Tibial artery (tissue), 4 donors: Measurements from ENCODE around the gene C19orf67.
A peak's percentile ranks its signal among the peaks of the same experiment; 100 is the strongest.

Source experiments
- DNase-seq, 2 donors: peaks; one replicate each; pipeline ENCODE4 v3.0.0-alpha.2; 2019
- H3K27ac ChIP-seq, 2 donors: fragments of 200-600 bp; sonication (generic) in 1 of 2; 1 replicate in 1 of 2; 2 replicates in 1 of 2; pipeline ENCODE4 v1.5.1; 2018 to 2019; ENCODE audit warnings: mild to moderate bottlenecking in 1 of 2
- H3K27me3 ChIP-seq, 2 donors: fragments of 200-600 bp; sonication (generic) in 1 of 2; one replicate each; pipeline versions ENCODE4 v1.5.1 to v1.6.0; 2016 to 2019
- H3K36me3 ChIP-seq, 3 donors: fragments of 200-600 bp; sonication (generic) in 2 of 3; one replicate each; pipeline ENCODE4 v1.5.1; 2016 to 2019; ENCODE audit warnings: mild to moderate bottlenecking in 2 of 3
- H3K4me1 ChIP-seq, 4 donors: fragments of 200-600 bp; sonication (generic) in 2 of 4; 1 replicate in 3 of 4; 2 replicates in 1 of 4; pipeline ENCODE4 v1.5.1; 2016 to 2019
- H3K4me3 ChIP-seq, 2 donors: fragments of 200-600 bp; sonication (generic) in 1 of 2; 1 replicate in 1 of 2; 2 replicates in 1 of 2; pipeline ENCODE4 v1.5.1; 2018 to 2019; ENCODE audit warnings: mild to moderate bottlenecking in 2 of 2
- H3K9me3 ChIP-seq, 3 donors: fragments of 200-600 bp; sonication (generic) in 1 of 3; one replicate each; pipeline ENCODE4 v1.5.1; 2016 to 2019
- intact Hi-C: fragments of 100-400 bp; cut with DNase I; formaldehyde crosslinking; loops from one replicate; pipeline ENCODE4 v1.15.0; 2023; ENCODE audit warnings: low total_unique reads
- TF ChIP-seq, protein P1 (sequence below), 2 experiments: fragments of 200-600 bp in 1 of 2; fragments of 450-650 bp in 1 of 2; IDR thresholded peaks; one replicate each; pipeline ENCODE4 v1.5.1; 2017 to 2019; ENCODE audit warnings: antibody characterized with exemption in 2 of 2, mild to moderate bottlenecking in 1 of 2, moderate library complexity in 1 of 2

The C19orf67 gene

GRCh38 chr19:14089662-14090508 is 4.3 kb upstream of the C19orf67 start:
- Histone ChIP-seq H3K4me1 (peaks cover 0 to 20% (median 15%) of the 10 kb centered on the region in 4 donors), H3K27ac (peak overlapping the region; percentile 94 to 99), H3K9me3 (peaks cover 0 to 8% (median 0%) of the 10 kb centered on the region in 3 donors), H3K27me3 (no peaks in the 10 kb centered on the region), H3K4me3 (peak overlapping the region; percentile 71 to 86), H3K36me3 (peaks cover 0 to 15% (median 11%) of the 10 kb centered on the region in 3 donors)
- DNase-seq = peak; percentile 47 to 71
- TF ChIP-seq, protein P1, sequence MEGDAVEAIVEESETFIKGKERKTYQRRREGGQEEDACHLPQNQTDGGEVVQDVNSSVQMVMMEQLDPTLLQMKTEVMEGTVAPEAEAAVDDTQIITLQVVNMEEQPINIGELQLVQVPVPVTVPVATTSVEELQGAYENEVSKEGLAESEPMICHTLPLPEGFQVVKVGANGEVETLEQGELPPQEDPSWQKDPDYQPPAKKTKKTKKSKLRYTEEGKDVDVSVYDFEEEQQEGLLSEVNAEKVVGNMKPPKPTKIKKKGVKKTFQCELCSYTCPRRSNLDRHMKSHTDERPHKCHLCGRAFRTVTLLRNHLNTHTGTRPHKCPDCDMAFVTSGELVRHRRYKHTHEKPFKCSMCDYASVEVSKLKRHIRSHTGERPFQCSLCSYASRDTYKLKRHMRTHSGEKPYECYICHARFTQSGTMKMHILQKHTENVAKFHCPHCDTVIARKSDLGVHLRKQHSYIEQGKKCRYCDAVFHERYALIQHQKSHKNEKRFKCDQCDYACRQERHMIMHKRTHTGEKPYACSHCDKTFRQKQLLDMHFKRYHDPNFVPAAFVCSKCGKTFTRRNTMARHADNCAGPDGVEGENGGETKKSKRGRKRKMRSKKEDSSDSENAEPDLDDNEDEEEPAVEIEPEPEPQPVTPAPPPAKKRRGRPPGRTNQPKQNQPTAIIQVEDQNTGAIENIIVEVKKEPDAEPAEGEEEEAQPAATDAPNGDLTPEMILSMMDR (IDR thresholded peaks at IDR 0.05) = peak in 1 of 2 experiments; percentile 37
- intact Hi-C loops = no loop called here

GRCh38 chr19:14089412-14089661 is 3.8 kb upstream of the C19orf67 start:
- peaks cover 0 to 15% (median 11%) of the 10 kb centered on the region in 3 donors for H3K36me3 ChIP-seq
- peak overlapping the region; percentile 94 to 99 for H3K27ac ChIP-seq
- H3K4me3 ChIP-seq = peak overlapping the region; percentile 71 to 86
- peaks cover 0 to 20% (median 15%) of the 10 kb centered on the region in 4 donors for H3K4me1 ChIP-seq
- peaks cover 0 to 8% (median 0%) of the 10 kb centered on the region in 3 donors for H3K9me3 ChIP-seq
- TF ChIP-seq, protein P1 (IDR thresholded peaks at IDR 0.05) = no peak
- H3K27me3 ChIP-seq = no peaks in the 10 kb centered on the region
- intact Hi-C loops = no loop called here
- no peak for DNase-seq

DNA sequence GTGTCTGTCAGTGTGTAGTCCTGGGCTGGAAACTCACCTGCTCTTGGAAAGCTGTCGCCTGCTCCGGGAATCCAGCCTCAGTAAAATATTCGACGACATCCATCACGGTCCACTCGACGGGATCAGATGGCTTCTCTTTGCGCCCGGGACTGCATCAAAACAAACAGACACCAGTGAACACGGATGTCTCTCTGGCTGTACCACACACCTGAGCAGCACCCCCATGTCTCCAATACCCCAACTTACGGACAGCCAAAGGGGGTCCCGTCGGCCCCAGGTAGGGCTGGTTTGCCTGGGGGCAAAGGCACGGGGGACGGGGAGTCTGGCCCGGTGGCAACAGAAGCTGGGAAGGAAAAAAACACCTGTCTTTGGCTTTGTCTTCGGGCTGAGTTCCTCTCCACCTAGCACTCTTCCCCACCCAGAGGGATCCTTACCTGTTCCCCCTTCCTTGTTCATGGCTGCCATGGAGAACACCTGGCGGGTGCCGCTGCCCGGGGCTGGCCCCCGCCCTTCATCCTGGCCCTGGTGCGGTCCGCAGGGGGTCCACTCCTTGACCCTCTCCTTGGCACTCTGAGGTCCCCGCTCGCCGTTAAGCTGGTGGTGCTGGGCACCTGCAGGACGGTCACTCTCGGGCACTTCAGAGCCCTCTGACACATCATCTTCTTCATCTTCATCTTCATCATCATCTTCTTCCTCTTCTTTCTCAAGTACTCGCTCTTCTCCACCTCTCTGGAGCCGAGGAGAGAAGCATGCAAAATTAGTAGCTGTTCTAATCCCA is 3.2 kb upstream of the C19orf67 start:
- TF ChIP-seq, protein P1 (IDR thresholded peaks at IDR 0.05) = no peak
- Histone ChIP-seq H3K4me1 (peaks cover 0 to 21% (median 16%) of the 10 kb centered on the region in 4 donors), H3K9me3 (peaks cover 0 to 8% (median 0%) of the 10 kb centered on the region in 3 donors), H3K27me3 (no peaks in the 10 kb centered on the region), H3K27ac (peak overlapping the region; percentile 94 to 99), H3K36me3 (peaks cover 0 to 15% (median 11%) of the 10 kb centered on the region in 3 donors), H3K4me3 (peak overlapping the region; percentile 71 to 86)
- intact Hi-C loops = no loop called here
- no peak for DNase-seq

GRCh38 chr19:14086098-14086497 is 515 bp upstream of the C19orf67 start:
- H3K27me3 ChIP-seq = no peaks in the 10 kb centered on the region
- H3K4me3 ChIP-seq = no peak overlapping the region
- TF ChIP-seq, protein P1 (IDR thresholded peaks at IDR 0.05) = no peak
- intact Hi-C loops = no loop called here
- H3K36me3 ChIP-seq = peaks cover 0 to 12% (median 11%) of the 10 kb centered on the region in 3 donors
- peaks cover 0 to 26% (median 19%) of the 10 kb centered on the region in 4 donors for H3K4me1 ChIP-seq
- no peaks in the 10 kb centered on the region for H3K9me3 ChIP-seq
- DNase-seq = no peak
- H3K27ac ChIP-seq = no peak overlapping the region

DNA sequence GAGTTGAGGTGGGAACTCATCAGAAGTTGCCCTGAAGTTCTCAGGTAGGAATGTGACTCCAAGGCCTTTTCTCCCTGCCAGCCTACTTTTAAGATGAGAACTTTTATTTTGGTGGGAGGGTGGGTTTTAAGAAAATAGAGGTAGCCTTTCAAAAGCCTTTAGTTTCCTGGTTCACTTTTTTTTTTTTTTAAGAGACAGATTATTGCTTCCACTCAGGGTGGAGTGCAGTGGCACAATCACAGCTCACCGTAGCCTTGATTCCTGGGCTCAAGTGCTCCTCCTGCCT is 3.0 kb downstream of the C19orf67 start:
- H3K4me3 ChIP-seq = peak overlapping the region in 1 of 2 donors; percentile 86
- H3K4me1 ChIP-seq = peaks cover 0 to 27% (median 20%) of the 10 kb centered on the region in 4 donors
- DNase-seq = no peak
- intact Hi-C loops = loop anchor here (5.0 kb wide), 2 partner anchors 35 to 75 kb away; partner anchors contain the start of genes PRKACA and RFX1
- H3K9me3 ChIP-seq = no peaks in the 10 kb centered on the region
- no peaks in the 10 kb centered on the region for H3K27me3 ChIP-seq
- peak overlapping the region; percentile 93 to 94 for H3K27ac ChIP-seq
- H3K36me3 ChIP-seq = no peaks in the 10 kb centered on the region
- TF ChIP-seq, protein P1 (IDR thresholded peaks at IDR 0.05) = no peak
